ENCODE data around the gene NPHP1.
"Not testable (repeated sequence)": the region's sequence is repeated elsewhere in the genome, so short reads cannot be mapped to it uniquely, and the experiment has no call there.

NPHP1 gene

DNA sequence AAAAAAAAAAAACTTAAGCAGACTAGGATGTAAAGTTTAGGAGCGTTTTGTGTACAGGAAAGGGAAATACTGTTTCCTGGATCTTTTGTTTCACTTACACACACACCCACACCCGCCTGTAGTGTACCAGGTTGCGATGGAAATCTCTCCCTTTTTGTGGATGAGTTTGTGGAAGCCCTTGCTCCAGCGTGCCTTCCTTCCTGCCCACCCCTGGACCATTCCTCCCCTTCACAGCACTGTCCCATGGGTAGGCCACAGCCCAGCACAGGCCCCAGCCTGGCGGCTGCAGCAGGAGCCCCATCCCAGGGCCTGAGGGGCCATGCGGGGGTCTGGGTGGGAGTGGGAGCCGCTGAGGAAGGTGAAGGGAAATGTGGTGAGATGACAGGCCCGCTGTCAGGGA is 104.3 kb downstream of the NPHP1 start:
- DNase-seq (ENCODE audit: low read depth), result no peak

DNA sequence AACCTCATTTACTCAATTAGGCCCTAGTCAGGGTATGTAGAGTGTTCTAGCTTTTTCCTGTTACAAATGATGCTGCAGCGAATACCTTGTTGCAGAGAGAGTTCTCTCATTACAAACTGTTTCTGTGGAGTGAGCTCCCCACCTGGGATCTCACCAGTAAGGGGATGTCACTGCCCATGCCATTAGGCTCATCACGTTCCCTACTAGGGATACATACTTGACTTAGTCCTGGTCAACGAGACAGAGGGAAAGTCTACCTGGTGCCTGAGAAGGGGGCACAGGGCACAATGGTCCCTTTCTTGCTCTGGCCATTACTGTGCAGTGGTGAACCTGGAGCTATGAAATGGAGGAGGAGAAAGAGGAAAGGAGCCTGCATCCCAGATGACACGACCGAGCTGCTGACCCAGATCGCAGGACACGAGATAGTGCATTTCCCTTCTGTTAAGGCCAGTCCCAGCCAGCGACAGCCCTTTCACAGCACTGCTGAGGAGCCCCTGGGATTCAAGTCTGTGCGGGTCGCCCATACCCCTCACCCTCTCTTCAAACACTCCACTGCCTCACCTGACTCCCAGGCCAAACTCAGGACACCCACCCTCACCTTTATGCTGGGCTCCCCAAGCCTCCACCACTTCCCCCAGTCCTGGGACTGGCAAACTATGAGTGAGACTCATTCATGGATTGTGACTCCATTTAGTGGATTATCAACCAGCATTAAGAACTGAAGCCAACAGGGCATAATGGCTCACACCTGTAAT is 105.2 kb downstream of the NPHP1 start:
- H3K4me3 ChIP-seq (ENCODE audit: low read depth, low read length), result no peak overlapping the region
- TF ChIP-seq POLR2A (IDR thresholded peaks at IDR 0.05; ENCODE audit: extremely low read depth, insufficient read length) (no peak), MAX (IDR thresholded peaks at IDR 0.05; ENCODE audit: low read depth, low read length) (no peak), CTCF (IDR thresholded peaks at IDR 0.05; ENCODE audit: low read depth, low read length) (no peak), MYC (IDR thresholded peaks at IDR 0.05; ENCODE audit: low read depth, low read length) (no peak)
- no peak for DNase-seq (ENCODE audit: low read depth)

More for the DNA sequence above, 104.3 kb downstream of the NPHP1 start:
- TF ChIP-seq CTCF (IDR thresholded peaks at IDR 0.05; ENCODE audit: low read depth, low read length) (no peak), POLR2A (IDR thresholded peaks at IDR 0.05; ENCODE audit: extremely low read depth, insufficient read length) (no peak)
- no peak overlapping the region for H3K4me3 ChIP-seq (ENCODE audit: low read depth, low read length)

DNA sequence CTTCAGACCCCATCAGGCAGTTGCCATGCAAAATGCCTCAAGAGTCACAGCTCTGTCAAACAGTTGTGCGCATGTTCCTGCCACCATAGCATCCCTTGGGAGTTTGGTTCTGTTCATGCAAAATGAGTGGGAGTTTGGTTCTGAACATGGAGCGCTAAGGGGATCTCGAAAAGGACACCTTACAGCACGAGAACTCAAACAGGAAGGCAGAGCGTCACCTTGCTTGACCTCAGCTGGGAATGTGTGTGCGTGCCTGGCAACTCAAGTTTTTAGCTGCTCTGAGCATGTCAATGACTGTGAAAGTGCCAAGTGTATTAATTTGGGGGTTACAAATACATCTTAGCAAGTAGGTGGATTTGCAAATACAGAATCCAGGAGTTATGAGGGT is 105.8 kb downstream of the NPHP1 start:
- no peak for DNase-seq (ENCODE audit: low read depth)
- TF ChIP-seq CTCF (IDR thresholded peaks at IDR 0.05; ENCODE audit: low read depth, low read length) (no peak), MAX (IDR thresholded peaks at IDR 0.05; ENCODE audit: low read depth, low read length) (no peak), MYC (IDR thresholded peaks at IDR 0.05; ENCODE audit: low read depth, low read length) (no peak), POLR2A (IDR thresholded peaks at IDR 0.05; ENCODE audit: extremely low read depth, insufficient read length) (no peak)

DNA sequence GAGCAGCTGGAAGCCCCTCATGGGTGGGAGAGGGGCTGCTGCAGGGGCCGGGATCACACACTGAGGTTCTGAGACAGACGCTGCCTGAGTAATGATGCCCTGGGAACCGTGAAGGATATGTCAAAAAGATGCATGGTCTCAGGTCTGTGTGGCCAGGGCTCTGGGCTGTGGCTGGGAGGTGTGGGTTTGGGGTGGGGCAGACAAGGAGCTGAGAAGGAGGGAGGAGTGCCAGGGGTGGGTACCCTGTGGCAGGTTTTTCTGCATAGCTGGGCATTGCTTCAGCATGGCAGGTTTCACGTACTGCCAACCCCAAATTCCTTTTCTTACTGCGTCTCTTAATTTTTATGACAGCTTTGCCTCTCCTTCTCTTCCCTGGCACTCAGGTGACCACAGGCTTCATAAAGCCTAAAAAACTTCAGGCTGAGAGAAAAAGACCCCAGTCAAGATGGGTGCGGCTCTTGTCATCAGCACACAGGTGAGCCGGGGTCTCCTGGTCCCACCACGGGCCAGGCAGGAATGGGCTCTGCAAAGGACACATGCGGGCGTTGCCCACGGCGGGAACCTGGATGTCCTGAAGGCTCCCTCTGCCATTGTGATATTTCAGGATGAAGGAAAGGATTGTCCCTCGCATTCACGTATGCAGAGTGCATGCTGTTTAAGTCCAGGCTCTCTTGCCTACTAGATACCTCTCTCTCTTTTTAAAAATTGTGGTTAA is 107.2 kb downstream of the NPHP1 start:
- H3K4me3 ChIP-seq (ENCODE audit: low read depth, low read length), result no peak overlapping the region
- TF ChIP-seq POLR2A (IDR thresholded peaks at IDR 0.05; ENCODE audit: extremely low read depth, insufficient read length) (no peak), CTCF (IDR thresholded peaks at IDR 0.05; ENCODE audit: low read depth, low read length) (no peak), MAX (IDR thresholded peaks at IDR 0.05; ENCODE audit: low read depth, low read length) (no peak), MYC (IDR thresholded peaks at IDR 0.05; ENCODE audit: low read depth, low read length) (no peak)
- no peak for DNase-seq (ENCODE audit: low read depth)

More for the DNA sequence above, 105.8 kb downstream of the NPHP1 start:
- no peak overlapping the region for H3K4me3 ChIP-seq (ENCODE audit: low read depth, low read length)

DNA sequence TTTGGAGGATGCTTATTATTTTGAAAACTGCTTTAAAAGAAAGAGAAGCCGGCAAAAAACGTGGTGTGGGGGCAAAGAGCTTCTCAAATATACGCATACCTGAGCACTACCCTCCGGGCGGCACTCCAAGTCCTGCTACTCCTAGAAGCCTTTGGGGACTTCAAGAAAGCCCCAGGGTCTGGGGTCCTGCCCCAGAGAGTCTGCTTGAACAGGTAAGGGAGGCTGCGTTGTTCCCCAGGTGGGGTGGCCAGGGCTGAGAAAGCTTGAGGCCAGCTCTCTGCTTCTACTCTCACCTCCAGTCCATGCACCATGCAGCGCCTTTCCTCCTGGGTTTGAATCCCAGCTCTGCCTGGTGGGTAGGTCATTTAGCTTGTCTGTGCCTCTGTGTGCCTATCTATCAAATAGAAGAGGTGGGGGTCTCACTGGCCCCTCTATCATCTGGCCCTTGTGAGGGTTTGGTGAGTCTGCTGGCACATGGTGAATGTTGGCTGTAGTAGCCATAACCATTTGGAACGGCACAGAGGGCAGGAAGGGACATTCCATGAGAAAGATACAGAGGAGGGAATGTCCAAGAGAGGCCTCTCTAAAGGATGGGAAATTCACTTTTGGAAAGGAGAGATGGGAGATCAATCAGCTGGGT is 108.7 kb downstream of the NPHP1 start:
- H3K4me3 ChIP-seq (ENCODE audit: low read depth, low read length), result no peak overlapping the region
- TF ChIP-seq POLR2A (IDR thresholded peaks at IDR 0.05; ENCODE audit: extremely low read depth, insufficient read length) (no peak), CTCF (IDR thresholded peaks at IDR 0.05; ENCODE audit: low read depth, low read length) (no peak), MAX (IDR thresholded peaks at IDR 0.05; ENCODE audit: low read depth, low read length) (no peak), MYC (IDR thresholded peaks at IDR 0.05; ENCODE audit: low read depth, low read length) (no peak)
- DNase-seq (ENCODE audit: low read depth), result no peak

GRCh38 chr2:110094884-110095534 is 109.8 kb downstream of the NPHP1 start:
- not testable (repeated sequence) for H3K4me3 ChIP-seq (ENCODE audit: low read depth, low read length); DNase-seq (ENCODE audit: low read depth)

- H3K4me3 ChIP-seq (ENCODE audit: low read depth, low read length); DNase-seq (ENCODE audit: low read depth): not testable (repeated sequence)
These were observed 110.9 kb downstream of the NPHP1 start for GRCh38 chr2:110093924-110094323.

GRCh38 chr2:110090164-110090563 is 114.6 kb downstream of the NPHP1 start:
- not testable (repeated sequence) for DNase-seq (ENCODE audit: low read depth); H3K4me3 ChIP-seq (ENCODE audit: low read depth, low read length)

GRCh38 chr2:110083757-110084156 is 121.1 kb downstream of the NPHP1 start:
- DNase-seq (ENCODE audit: low read depth); H3K4me3 ChIP-seq (ENCODE audit: low read depth, low read length): not testable (repeated sequence)

Measured in NB4 (cell line).